HepG2 (cell line): Measurements from ENCODE around the gene GSTM2. TPM values are rescaled to one million over a fixed set of nuclear protein-coding genes. Genes with fewer than 3 reads are reported as not detected.

ENCODE experiments used
- NAIF1 ChIP-seq: sonication (generic); formaldehyde crosslinking; IDR thresholded peaks from 2 replicates; pipeline ENCODE4 v1.5.0; 2020; ENCODE audit warnings: mild to moderate bottlenecking, missing genetic modification reagents, borderline replicate concordance
- NCOA1 ChIP-seq: sonication (generic); formaldehyde crosslinking; IDR thresholded peaks from 2 replicates; pipeline ENCODE4 v1.9.0; 2021; ENCODE audit warnings: missing genetic modification reagents
- RFX3 ChIP-seq: IDR thresholded peaks from 2 replicates; pipeline ENCODE4 v1.6.1; 2016; ENCODE audit warnings: missing biosample characterization, missing genetic modification reagents
- SAP130 ChIP-seq: IDR thresholded peaks from 2 replicates; pipeline ENCODE4 v1.6.1; 2016; ENCODE audit warnings: low read depth
- STAG1 ChIP-seq: sonication (generic); formaldehyde crosslinking; IDR thresholded peaks from 2 replicates; pipeline ENCODE4 v1.4.0; 2020; ENCODE audit warnings: missing genetic modification reagents
- ZBTB10 ChIP-seq: sonication (generic); formaldehyde crosslinking; IDR thresholded peaks from 2 replicates; pipeline ENCODE4 v1.4.0; 2020; ENCODE audit warnings: missing genetic modification reagents, borderline replicate concordance
- ZBTB14 ChIP-seq: sonication (generic); formaldehyde crosslinking; IDR thresholded peaks from 2 replicates; pipeline ENCODE4 v1.4.0; 2020; ENCODE audit warnings: missing genetic modification reagents
- ZHX2 ChIP-seq, 2 experiments: sonication (generic) in 1 of 2; formaldehyde crosslinking in 1 of 2; IDR thresholded peaks; 2 replicates each; pipeline versions ENCODE4 v1.6.1 to v1.9.0; 2014 to 2022; ENCODE audit warnings: antibody characterized with exemption in 1 of 2, borderline replicate concordance in 1 of 2, inconsistent platforms in 1 of 2, low read depth in 1 of 2, missing genetic modification reagents in 1 of 2
- ZNF274 ChIP-seq: sonication (generic); formaldehyde crosslinking; IDR thresholded peaks from 2 replicates; pipeline ENCODE4 v1.5.1; 2020; ENCODE audit warnings: mild to moderate bottlenecking, missing genetic modification reagents
- ZNF543 ChIP-seq: sonication (generic); formaldehyde crosslinking; IDR thresholded peaks from 2 replicates; pipeline ENCODE4 v1.4.0; 2020; ENCODE audit warnings: mild to moderate bottlenecking, missing genetic modification reagents
- ZNF574 ChIP-seq: sonication (generic); formaldehyde crosslinking; IDR thresholded peaks from 2 replicates; pipeline ENCODE4 v1.4.0; 2020; ENCODE audit warnings: missing genetic modification reagents
- ZNF652 ChIP-seq: IDR thresholded peaks from 2 replicates; pipeline ENCODE4 v1.6.1; 2016; ENCODE audit warnings: low read depth, borderline replicate concordance
- polyA plus RNA-seq, 8 experiments: library from polyadenylated mRNA; depleted of rRNA in 3 of 8; stranded (reverse) in 7 of 8; unstranded in 1 of 8; fragments of >200 nt; fragmentation: Illumina TruSeq in 4 of 8; extraction: Trizol in 4 of 8; gene quantifications; 2 replicates each; pipeline versions ENCODE4 v1.2.1 to v1.2.3, GENCODE V29; 2011 to 2016; ENCODE audit warnings: low read depth in 4 of 8, missing spikeins in 1 of 8, mixed read lengths in 1 of 8; ENCODE audit not compliant: insufficient read depth in 1 of 8
- total RNA-seq, 5 experiments: library from RNA; depleted of rRNA; stranded (reverse); fragments of >200 nt; fragmentation: Illumina TruSeq; extraction: Trizol; gene quantifications; 2 replicates each; pipeline ENCODE4 v1.2.3, GENCODE V29; 2016; ENCODE audit warnings: low read depth in 1 of 5
- TF ChIP-seq, protein P1 (sequence below): IDR thresholded peaks from 2 replicates; pipeline ENCODE4 v1.6.1; 2016; ENCODE audit warnings: missing compliant biosample characterization, missing genetic modification reagents, borderline replicate concordance

GSTM2 gene
- total and polyA plus RNA-seq, 2 of the 13 experiments (the other 11 are each of a cell fraction or from before 2014, with no cell fraction given) = 7.0 to 15.0 TPM

DNA sequence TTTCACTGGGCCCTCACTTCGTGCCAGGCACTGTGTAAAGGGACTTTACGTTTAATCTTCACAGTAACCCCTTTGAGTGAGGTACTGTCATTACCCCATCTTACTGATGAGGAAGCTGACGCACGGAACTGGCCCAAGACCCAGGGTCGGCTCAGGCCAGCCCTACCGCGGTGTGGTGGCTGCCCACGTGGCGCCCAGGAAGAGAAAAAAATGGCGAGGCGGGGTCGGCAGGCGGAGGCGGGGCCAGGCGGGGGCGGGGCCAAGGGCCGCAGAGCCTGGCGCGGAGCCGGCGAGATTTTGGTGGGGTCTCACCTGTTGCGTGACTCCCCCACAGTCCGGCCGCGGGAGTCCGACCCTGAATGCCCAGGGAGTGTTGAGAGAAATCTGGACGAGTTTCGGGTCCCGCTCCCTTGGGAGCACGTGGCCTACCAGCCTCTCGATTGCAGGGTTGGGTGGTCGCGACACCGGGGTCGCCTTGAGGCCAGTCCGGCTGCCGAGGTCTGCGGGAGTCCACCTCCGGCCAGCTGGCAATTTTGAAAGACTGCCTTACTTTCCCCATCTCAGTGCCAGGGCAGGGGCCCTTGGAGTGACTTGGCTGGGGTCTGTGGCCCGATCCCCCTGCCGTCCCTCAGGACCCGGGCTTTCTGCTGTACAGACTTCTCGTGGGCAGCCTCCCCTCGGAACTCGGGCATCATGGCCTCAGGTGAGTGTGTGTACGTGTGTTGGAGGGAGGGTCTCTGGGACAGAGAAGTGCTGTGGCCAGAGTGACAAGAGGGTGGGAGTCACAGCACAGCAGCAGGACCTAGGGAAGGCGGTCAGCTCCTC, 48.1 kb upstream of the GSTM2 start, which contains the start of the genes AMPD2 and GNAT2 (continued):
- no peak for TF ChIP-seq ZHX2 (IDR thresholded peaks at IDR 0.05; ENCODE audit: low read depth)
- peak; percentile 68; the same call in 1 of the 2 replicates for TF ChIP-seq ZHX2 (CRISPR knock-in tag; IDR thresholded peaks at IDR 0.05; ENCODE audit: borderline replicate concordance)
- TF ChIP-seq ZNF574 (CRISPR knock-in tag) = peak; percentile 28; the same call in 1 of the 2 replicates
- TF ChIP-seq ZBTB14 = peak; percentile 34; the same call in 1 of the 2 replicates
- TF ChIP-seq NCOA1 = peak; percentile 78
- 0 out of 2 replicates have a peak, but pooled peaks have one; percentile 17 for TF ChIP-seq NAIF1 (CRISPR knock-in tag)
- TF ChIP-seq, protein P1, sequence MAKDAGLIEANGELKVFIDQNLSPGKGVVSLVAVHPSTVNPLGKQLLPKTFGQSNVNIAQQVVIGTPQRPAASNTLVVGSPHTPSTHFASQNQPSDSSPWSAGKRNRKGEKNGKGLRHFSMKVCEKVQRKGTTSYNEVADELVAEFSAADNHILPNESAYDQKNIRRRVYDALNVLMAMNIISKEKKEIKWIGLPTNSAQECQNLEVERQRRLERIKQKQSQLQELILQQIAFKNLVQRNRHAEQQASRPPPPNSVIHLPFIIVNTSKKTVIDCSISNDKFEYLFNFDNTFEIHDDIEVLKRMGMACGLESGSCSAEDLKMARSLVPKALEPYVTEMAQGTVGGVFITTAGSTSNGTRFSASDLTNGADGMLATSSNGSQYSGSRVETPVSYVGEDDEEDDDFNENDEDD (CRISPR knock-in tag) = peak; percentile 37; the same call in 1 of the 2 replicates
- TF ChIP-seq ZNF652 = 0 out of 2 replicates have a peak, but pooled peaks have one; percentile 15
- TF ChIP-seq ZNF274 (CRISPR knock-in tag) = peak; percentile 49; the same call in 1 of the 2 replicates
- TF ChIP-seq ZNF543 = no peak
- 0 out of 2 replicates have a peak, but pooled peaks have one; percentile 27 for TF ChIP-seq ZBTB10 (CRISPR knock-in tag)
- TF ChIP-seq SAP130 = peak; percentile 95
- no peak for TF ChIP-seq STAG1 (CRISPR knock-in tag)
- TF ChIP-seq RFX3 = no peak
